Smooth muscle cell (in vitro differentiated cells): ENCODE measurements around the gene GNLY. TPM values are rescaled to one million over a fixed set of nuclear protein-coding genes. Genes with fewer than 3 reads are reported as not detected.

ENCODE experiments used
- DNase-seq: peaks from one replicate; lab custom pipeline; 2025; ENCODE audit not compliant: unreplicated experiment; lab: John Stamatoyannopoulos, UW
- H2AFZ ChIP-seq: fragments of 200-600 bp; sonication (generic); 2 replicates; pipeline ENCODE4 v1.6.0; 2016; ENCODE audit warnings: antibody characterized with exemption, low read depth, mild to moderate bottlenecking
- H3F3A ChIP-seq: fragments of 200-600 bp; sonication (generic); 2 replicates; pipeline ENCODE4 v1.6.0; 2017; ENCODE audit warnings: antibody characterized with exemption, low read depth
- H3K27ac ChIP-seq: fragments of 200-600 bp; sonication (generic); 2 replicates; pipeline ENCODE4 v1.5.1; 2016; ENCODE audit warnings: low read depth, mild to moderate bottlenecking
- H3K27me3 ChIP-seq: fragments of 200-600 bp; sonication (generic); 2 replicates; pipeline ENCODE4 v1.6.1; 2016; ENCODE audit warnings: low read depth, mild to moderate bottlenecking
- H3K36me3 ChIP-seq: fragments of 200-600 bp; sonication (generic); 2 replicates; pipeline ENCODE4 v1.5.1; 2016; ENCODE audit warnings: low read depth
- H3K4me1 ChIP-seq: fragments of 200-600 bp; sonication (generic); 2 replicates; pipeline ENCODE4 v1.5.1; 2016; ENCODE audit warnings: low read depth
- H3K4me2 ChIP-seq: fragments of 200-600 bp; sonication (generic); 2 replicates; pipeline ENCODE4 v1.6.0; 2016; ENCODE audit warnings: mild to moderate bottlenecking
- H3K4me3 ChIP-seq: fragments of 200-600 bp; sonication (generic); 2 replicates; pipeline ENCODE4 v1.5.1; 2016; ENCODE audit warnings: mild to moderate bottlenecking
- H3K79me2 ChIP-seq: fragments of 200-600 bp; sonication (generic); 2 replicates; pipeline ENCODE4 v1.6.0; 2016; ENCODE audit warnings: low read depth, mild to moderate bottlenecking
- H3K9ac ChIP-seq: fragments of 200-600 bp; sonication (generic); 2 replicates; pipeline ENCODE4 v1.6.0; 2016; ENCODE audit warnings: low read depth
- H3K9me3 ChIP-seq: fragments of 200-600 bp; sonication (generic); replicated peaks from 2 replicates; pipeline ENCODE4 v1.5.1; 2016; ENCODE audit warnings: low read depth
- H4K20me1 ChIP-seq: fragments of 200-600 bp; sonication (generic); 2 replicates; pipeline ENCODE4 v1.6.0; 2016; ENCODE audit warnings: low read depth
- WGBS: methylation state at CpG from one replicate; pipeline ENCODE4 v1.1.7; 2016; ENCODE audit warnings: low lambda C conversion rate; 5-methylcytosine and 5-hydroxymethylcytosine counted together
- polyA plus RNA-seq: library from polyadenylated mRNA; unstranded; fragments of >200 nt; fragmentation: Nextera tagmentation; extraction: Ambion mirVana; gene quantifications from 2 replicates; pipeline ENCODE4 v1.2.1, GENCODE V29; 2016
- total RNA-seq: library from RNA; depleted of rRNA; stranded (reverse); fragments of >200 nt; gene quantifications from 2 replicates; pipeline ENCODE4 v1.2.3, GENCODE V29; 2014
- TF ChIP-seq, protein P1 (sequence below): fragments of 200-600 bp; sonication (generic); IDR thresholded peaks from 2 replicates; pipeline ENCODE4 v1.5.1; 2017; ENCODE audit warnings: borderline replicate concordance, mild to moderate bottlenecking, antibody characterized with exemption; ENCODE audit not compliant: insufficient read depth, poor library complexity, severe bottlenecking

GNLY gene
- total and polyA plus RNA-seq, 2 experiments from 2014 or later, result not detected

GRCh38 chr2:85702800-85703199 is 8.6 kb downstream of the GNLY start:
- Histone ChIP-seq H3K9me3 (no peaks in the 10 kb centered on the region), H3F3A (peaks cover 3% of the 10 kb centered on the region), H3K4me3 (no peak overlapping the region), H4K20me1 (no peaks in the 10 kb centered on the region), H3K27ac (no peak overlapping the region), H3K27me3 (peaks cover under 1% of the 10 kb centered on the region), H3K79me2 (no peaks in the 10 kb centered on the region), H2AFZ (no peak overlapping the region), H3K4me2 (peak overlapping the region; percentile 8), H3K4me1 (peaks cover 4% of the 10 kb centered on the region), H3K36me3 (no peaks in the 10 kb centered on the region), H3K9ac (no peak overlapping the region)
- TF ChIP-seq, protein P1, sequence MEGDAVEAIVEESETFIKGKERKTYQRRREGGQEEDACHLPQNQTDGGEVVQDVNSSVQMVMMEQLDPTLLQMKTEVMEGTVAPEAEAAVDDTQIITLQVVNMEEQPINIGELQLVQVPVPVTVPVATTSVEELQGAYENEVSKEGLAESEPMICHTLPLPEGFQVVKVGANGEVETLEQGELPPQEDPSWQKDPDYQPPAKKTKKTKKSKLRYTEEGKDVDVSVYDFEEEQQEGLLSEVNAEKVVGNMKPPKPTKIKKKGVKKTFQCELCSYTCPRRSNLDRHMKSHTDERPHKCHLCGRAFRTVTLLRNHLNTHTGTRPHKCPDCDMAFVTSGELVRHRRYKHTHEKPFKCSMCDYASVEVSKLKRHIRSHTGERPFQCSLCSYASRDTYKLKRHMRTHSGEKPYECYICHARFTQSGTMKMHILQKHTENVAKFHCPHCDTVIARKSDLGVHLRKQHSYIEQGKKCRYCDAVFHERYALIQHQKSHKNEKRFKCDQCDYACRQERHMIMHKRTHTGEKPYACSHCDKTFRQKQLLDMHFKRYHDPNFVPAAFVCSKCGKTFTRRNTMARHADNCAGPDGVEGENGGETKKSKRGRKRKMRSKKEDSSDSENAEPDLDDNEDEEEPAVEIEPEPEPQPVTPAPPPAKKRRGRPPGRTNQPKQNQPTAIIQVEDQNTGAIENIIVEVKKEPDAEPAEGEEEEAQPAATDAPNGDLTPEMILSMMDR, result no peak
- WGBS, result 88% methylated on average over 4 of the region's 4 CpGs
- no peak for DNase-seq

GRCh38 chr2:85703329-85703728 is 9.2 kb downstream of the GNLY start:
- no peaks in the 10 kb centered on the region for H3K9me3 ChIP-seq
- H3K4me2 ChIP-seq, result no peak overlapping the region
- TF ChIP-seq, protein P1, result no peak
- H3K4me1 ChIP-seq, result peaks cover 4% of the 10 kb centered on the region
- H3K4me3 ChIP-seq, result no peak overlapping the region
- H2AFZ ChIP-seq, result no peak overlapping the region
- peaks cover 3% of the 10 kb centered on the region for H3F3A ChIP-seq
- H3K27me3 ChIP-seq, result peaks cover 4% of the 10 kb centered on the region
- no peaks in the 10 kb centered on the region for H3K36me3 ChIP-seq
- H3K9ac ChIP-seq, result no peak overlapping the region
- no peaks in the 10 kb centered on the region for H3K79me2 ChIP-seq
- no peak overlapping the region for H3K27ac ChIP-seq
- H4K20me1 ChIP-seq, result no peaks in the 10 kb centered on the region
- DNase-seq, result no peak

- Histone ChIP-seq H3K4me1 (peaks cover 4% of the 10 kb centered on the region), H3K4me2 (no peak overlapping the region), H3K36me3 (no peaks in the 10 kb centered on the region), H4K20me1 (no peaks in the 10 kb centered on the region), H3K27ac (no peak overlapping the region), H3K9ac (no peak overlapping the region), H3F3A (peaks cover 3% of the 10 kb centered on the region), H2AFZ (no peak overlapping the region), H3K79me2 (no peaks in the 10 kb centered on the region), H3K27me3 (peaks cover 4% of the 10 kb centered on the region), H3K4me3 (no peak overlapping the region), H3K9me3 (no peaks in the 10 kb centered on the region)
- no peak for DNase-seq
- TF ChIP-seq, protein P1, result no peak
- WGBS, result 90% methylated on average over 3 of the region's 3 CpGs
These were observed 9.9 kb downstream of the GNLY start for GRCh38 chr2:85704038-85704437.

GRCh38 chr2:85704800-85705679 is 10.9 kb downstream of the GNLY start:
- Histone ChIP-seq H2AFZ (no peak overlapping the region), H3F3A (peaks cover 3% of the 10 kb centered on the region), H3K4me3 (no peak overlapping the region), H3K9ac (no peak overlapping the region), H3K4me2 (no peak overlapping the region), H3K4me1 (peaks cover 4% of the 10 kb centered on the region), H3K79me2 (no peaks in the 10 kb centered on the region), H4K20me1 (no peaks in the 10 kb centered on the region), H3K36me3 (no peaks in the 10 kb centered on the region), H3K27ac (no peak overlapping the region), H3K27me3 (peaks cover 4% of the 10 kb centered on the region), H3K9me3 (no peaks in the 10 kb centered on the region)
- WGBS, result 58% methylated on average over 8 of the region's 8 CpGs
- no peak for DNase-seq
- TF ChIP-seq, protein P1, result no peak
